ENCODE data around the gene HNRNPU.

The HNRNPU gene

DNA sequence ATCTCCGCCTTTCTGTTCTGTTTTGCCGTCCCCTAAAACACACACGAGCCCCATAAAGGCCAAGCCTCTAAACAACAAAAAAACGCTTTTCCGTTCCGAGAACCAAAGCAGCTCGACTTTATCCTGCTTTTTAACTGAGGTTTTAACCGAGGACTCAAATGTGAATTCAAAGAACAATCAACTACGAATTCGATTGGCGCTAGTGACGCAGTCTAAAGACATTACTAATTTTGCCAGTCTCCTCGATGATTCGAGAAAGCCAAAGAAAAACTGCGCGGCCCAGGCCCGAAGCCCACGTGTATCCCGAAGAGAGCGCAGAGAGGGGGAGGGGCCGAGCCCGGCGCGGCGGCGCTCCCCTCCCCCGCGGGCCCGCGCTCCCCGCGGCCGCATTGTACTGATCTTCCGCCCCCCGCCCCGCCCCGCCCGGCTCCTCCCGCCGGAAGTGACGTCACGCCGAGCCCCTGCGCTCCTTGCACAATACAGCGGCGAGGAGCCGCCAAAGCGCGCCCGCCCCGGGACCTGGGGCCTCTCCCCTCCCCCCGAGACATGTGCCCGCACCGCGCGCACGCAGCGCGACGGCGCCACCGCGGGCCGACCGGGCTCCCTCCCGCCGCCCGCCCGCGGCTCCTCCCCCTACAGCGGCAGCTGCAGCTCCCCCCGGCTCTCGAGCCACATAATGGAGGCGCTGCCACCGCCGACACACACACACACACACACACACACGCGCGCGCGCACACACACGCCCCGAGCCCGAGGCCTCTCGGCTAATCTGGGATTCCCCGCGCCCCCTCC lies 1.4 kb downstream of the HNRNPU start:
- peak; percentile 97 for DNase-seq

- DNase-seq, result no peak
These were observed 2.0 kb downstream of the HNRNPU start for GRCh38 chr1:244862354-244862698.

DNA sequence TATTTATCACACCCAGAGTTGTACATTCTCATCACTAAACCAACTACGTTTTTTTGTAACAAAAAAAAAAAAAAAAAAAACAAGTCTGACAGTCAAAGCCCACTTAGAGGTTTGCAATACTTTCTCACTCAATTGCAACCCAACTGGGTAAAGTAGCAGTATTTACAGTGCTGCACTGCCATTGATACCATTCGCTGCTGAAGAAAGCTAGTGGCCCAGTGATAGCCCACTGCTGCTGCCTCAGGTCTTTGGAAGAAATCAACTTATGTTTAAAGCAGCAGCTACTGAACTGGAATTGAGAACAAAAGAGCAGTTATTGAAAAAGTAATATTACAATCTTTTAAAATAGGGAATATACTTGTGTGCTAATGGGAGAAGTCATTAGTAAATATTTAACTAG lies 2.7 kb downstream of the HNRNPU start:
- no peak for DNase-seq

DNA sequence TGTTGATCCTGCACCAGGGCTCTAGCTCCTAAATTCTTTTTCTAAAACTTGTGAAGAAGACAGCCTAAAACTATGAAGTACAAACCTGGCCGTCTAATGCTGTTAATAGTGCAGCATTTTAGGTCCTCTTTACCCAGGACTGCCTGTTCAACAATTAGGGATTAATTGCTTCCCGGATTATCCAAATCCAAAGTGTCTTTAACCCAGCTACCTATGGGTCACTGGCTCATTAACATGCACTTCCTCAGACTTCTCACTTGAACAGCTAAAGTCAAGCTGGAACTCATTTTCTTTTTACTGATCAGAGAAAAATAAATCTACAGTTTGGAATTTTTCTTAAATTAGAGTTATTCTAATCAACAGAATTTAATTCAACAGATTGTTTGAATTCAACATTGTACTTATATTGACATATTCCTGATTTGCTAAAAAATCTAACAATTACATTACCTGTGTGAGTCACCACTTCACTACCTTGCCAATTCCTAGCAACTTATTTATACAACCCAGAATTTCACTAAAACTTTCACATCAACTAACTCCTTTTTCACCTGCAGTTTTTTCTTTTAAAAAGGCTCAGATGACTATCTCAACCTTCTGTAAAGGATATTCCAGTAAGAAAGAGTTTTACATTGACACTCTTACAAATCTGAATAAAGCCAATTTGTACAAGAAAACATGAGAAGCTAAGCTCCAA lies 3.3 kb downstream of the HNRNPU start:
- no peak for DNase-seq

- DNase-seq, result no peak
These were observed 4.3 kb downstream of the HNRNPU start for GRCh38 chr1:244860078-244860477.

GRCh38 chr1:244858357-244858756 lies 6.0 kb downstream of the HNRNPU start:
- no peak for DNase-seq

GRCh38 chr1:244857761-244858160 lies 6.6 kb downstream of the HNRNPU start:
- DNase-seq, result no peak

DNA sequence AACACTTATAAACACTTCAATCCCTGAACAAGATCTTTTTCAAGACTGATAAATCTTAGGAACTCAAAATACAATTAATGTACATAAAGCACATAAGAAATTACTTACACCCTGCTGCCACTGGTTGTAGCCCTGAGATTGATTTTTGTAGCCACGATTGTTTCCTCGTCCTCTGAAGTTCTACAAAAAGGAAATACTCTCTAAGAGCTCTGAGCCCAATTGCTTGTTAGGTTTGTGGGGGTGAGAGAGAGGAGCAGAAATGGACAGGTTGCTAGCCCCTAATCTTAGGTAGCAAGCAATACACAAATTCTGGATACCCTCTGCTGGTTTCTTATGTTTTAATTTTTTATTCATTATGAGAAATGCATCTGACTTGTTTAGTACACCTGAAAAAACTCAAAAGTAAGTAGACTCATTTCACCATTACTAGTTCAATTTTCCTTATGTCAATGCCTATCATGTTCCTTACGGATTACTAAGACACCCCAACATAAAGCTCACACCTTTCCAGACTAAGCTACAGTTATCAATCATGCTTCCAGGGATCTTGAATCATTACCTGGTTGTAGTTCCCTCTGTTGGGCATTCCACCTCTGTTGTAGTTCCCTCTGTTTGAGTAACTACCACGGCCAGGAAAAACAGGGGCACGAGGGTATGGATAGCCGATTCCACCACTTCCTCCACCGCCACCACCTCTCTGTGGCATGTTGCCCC lies 9.3 kb downstream of the HNRNPU start:
- DNase-seq, result no peak

- no peak for DNase-seq
These were observed 10.2 kb downstream of the HNRNPU start for GRCh38 chr1:244854166-244854565.

GRCh38 chr1:244852694-244853093 lies 11.6 kb downstream of the HNRNPU start:
- no peak for DNase-seq

DNA sequence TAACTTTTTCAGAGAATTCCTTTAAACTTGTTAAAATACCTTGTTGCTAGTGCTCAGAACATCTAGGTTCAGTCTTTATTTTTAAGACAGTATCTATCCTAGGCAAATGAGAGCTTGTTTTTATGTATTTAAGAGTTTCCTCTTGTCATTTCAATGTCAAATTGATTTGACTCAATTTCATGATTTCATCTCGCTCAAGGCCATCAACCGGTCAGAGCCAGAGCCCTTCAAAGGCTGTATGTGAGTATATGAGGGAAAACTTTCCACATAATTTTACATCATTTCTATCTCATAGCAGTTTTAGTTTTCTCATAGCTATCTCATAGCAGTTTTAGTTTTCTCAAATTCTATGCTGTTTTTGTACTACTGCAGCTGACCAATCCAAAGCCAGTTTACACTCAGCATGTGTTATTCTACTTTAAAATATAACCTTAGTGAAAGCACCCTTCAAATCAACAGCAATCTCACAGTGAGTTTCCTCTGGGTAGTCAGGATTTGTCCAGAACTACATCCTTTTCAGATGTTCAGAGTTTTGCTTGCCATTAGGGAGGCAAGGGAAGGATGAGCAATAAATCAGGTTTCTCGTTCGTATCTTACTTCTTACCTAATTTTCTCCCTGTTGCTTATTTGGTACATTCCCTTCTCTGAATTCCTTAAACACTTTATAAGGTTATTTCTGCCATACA lies 12.7 kb downstream of the HNRNPU start:
- DNase-seq, result no peak

GRCh38 chr1:244850896-244851295 lies 13.4 kb downstream of the HNRNPU start:
- DNase-seq, result no peak

DNA sequence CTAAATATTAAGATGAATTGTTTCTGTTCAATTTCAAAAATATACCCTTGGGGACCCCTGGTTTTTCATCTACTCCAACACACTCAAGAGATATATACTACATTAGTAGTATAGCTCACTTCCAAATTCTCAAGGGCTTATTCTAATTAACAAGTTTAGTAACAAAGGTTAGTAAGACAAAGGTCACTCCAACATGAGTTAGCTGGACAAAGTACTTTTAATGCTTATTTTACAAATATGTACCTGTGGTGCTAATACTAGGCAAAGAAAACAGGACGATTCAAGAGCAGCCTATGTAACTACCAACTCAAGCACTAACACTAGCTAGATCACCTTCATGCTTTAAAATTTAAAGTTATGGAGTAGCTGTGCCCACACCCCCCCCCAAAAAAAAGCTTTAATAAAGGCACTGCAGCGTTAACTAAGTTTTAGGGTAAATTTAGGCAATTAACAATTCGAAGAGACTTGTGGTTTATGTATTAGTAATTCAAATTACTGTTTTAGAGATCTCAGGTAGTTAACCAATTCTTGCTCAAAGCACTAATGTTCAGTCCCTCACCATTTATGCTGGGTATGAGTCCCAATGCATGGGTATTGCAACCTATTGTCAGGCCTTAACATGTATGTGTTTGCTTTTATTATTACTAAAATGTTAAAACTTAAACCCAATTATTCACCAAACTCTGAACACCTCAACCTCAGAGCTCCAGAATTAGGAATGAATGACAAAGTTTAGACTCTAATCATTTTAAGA lies 14.1 kb downstream of the HNRNPU start:
- DNase-seq, result no peak

DNA sequence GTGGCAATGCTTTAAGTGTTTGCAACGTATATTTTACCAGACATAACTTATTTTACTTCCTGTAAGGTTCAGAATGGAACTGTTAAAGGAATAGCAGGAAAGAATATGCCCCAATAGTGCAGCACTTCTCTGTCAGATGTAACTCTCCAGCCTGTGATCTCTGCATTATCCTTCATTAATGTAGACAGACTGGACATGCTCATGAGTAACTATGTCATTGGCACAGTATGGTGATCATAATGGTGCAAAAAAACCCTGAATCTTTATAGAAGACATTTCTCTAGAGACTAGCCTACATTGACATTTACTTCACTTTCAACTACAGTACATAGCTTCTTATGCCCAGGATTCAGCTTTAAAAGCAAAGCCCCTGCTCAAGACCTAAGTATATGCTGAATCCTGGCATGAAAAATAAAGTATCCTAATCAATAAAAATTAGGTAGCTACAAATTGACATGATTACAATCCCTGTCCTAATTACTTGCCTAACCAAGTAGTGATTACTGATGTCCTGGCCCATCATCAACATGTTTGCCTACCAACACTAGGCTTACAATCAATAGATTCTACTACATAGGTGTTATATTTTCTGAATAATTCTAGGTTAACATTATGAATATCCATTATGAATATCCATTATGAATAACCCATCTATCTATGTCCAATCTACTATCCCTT lies 15.0 kb downstream of the HNRNPU start:
- no peak for DNase-seq

DNA sequence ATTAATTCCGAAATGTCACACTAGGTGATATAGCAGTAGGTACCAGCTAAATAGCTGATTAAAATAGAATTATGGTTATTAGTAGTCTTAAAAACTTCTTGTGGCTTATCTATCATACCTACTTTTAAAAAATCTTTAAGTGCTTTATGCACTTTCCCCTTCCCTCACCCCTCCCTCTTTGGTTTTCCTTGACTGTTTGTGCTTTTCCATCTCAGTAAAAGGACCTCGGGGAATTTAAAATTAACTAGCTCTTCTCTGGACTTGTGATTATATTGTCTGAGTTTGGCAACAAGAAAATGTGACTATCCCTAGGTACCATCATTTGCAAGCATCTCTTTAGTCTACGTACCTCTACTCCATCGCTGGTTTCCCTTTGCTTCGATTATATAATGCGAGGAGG lies 17.7 kb downstream of the HNRNPU start:
- no peak for DNase-seq

DNA sequence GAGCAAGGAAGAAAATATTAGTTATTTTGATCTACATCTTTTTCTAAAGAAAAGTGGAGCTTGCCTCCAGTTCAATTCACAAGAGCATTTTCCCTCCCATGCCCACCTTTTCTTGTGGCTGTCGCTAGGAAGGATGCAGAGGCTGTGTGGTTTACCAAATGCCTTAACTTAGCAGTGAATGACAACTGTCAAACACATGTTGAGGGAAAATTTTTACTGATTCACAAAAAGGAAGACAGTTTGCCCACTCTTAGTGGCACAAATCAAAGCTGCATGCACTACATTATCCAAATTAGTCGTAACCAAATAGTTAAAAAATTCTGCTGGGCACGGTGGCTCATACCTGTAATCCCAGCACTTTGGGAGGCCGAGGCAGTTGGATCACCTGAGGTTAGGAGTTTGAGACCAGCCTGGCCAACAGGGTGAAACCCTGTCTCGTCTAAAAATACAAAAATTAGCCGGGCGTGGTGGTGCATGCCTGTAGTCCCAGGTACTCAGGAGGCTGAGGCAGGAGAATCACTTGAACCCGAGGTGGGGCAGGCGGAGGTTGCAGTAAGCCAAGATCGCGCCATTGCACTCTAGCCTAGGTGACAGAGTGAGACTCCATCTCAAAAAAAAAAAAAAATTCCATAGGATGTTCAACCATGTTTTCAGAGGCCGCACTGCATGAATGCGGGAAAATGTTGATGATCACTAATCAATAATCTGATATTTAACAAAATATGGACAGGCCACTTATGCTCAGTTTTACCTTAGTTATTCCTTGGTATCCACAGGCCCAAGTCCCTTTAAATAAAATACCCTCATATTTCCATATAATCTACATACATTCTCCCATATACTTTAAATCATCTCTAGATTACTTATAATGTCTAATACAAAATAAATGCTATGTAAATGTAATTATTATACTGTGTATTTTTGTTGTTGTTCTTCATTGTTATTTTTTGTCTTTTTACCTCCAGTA lies 19.9 kb downstream of the HNRNPU start:
- DNase-seq, result no peak

DNA sequence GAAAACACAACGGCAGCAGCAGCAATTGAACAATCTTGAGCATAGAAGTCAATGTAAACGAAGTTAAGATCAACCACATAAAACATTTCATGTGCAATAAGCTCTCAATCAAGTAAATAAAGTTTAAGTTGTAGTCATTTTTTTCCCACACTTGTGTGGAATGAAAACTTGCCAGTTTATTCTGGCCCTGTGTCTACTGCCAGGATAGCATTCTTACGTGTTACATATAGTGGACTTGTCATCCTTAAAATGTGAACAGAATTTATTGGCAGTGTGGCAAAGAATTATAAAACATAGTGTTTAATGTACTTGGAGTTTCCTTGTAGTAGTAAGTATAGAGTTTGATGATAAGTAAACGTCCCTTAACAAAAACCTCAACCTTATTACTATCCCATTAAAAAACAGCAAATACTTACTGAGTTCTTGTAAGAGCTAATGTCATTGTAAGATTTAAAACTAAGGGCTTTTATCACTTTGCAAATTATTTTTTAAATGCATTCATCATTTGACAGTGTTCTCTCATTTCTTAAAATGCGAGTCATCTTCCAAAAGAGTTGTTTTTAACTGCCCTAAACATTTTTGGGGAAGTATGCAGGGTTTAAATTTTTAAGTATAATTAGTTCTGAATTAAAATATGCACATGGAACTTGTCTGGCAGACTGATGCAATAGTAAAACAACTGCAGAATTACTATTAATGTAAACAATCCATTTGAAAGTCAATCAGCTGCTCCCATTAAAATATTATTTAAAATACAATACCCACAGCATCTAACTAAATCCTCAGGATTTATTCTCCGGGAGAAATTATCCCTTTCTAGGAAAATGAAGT lies 21.0 kb downstream of the HNRNPU start:
- no peak for DNase-seq

DNA sequence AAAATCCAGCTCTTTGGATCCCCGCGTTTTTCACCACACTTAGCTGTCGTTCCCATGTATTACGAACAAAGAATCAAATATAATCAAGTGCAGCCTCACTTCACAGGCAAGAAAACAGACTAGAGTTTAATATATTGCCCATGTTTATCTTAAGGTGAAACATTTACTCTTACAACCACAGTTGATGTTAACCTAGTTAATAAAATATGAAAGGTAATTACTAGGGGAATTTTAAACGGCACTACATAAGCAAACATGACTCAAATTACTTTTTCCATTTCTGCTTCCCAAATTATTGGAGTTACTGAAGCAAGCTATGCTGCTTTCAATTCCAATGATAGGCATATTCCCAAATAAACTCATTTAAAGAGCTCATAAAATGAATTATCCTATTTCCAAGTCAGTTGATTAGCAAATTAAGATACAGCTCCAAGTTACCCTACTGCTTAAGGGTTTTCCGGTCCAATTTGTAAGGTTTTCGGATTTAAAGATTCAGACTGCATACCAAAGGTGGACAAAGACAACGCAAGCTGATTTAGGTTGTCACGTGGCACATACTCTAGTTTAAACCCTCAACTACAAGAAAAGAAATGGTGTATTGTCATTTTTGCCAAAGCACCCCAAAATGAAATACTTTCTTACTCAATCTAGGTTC lies 22.9 kb downstream of the HNRNPU start:
- no peak for DNase-seq

DNA sequence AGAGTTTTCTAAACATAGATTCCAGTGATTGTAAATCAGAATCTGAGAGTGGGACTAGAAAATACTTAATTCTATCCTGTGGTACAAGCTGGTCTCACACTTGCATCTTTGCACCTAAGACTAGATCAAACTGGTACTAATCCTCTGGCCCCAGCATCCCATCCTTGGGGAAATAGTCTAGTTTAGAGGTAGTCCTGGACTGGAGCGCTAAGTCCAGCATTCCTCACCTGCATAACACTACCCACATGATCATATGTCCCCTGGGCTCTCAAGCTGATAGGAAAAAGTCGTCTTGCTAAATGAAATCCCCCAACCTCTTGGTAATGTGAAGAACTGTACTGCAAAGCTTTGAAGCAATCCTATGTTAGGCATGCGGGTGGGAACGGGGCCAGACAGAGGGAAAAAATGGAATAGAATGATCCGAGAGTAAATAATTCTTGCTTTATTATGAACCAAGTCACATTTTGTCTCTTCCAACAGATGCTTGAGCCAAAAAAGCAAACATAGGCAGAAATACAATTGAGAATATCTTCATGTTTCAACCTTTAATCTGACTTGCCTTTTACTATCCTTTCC lies 24.0 kb downstream of the HNRNPU start:
- no peak for DNase-seq

Measured in eye (tissue), 1 donor.